HEK293 (cell line): ENCODE measurements around the gene SLC26A1.
A peak's percentile ranks its signal among the peaks of the same experiment; 100 is the strongest.

Experiments
- CTCF ChIA-PET: fragments of 350-600 bp; formaldehyde crosslinking; extraction: SDS; loops from one replicate; lab custom pipeline; 2021; ENCODE audit warnings: antibody characterized with exemption; lab: Yijun Ruan, JAX
- POLR2A ChIA-PET: fragments of 300-600 bp; formaldehyde crosslinking; extraction: SDS; loops from one replicate; lab custom pipeline; 2020; ENCODE audit warnings: antibody characterized with exemption, inconsistent platforms; lab: Yijun Ruan, JAX
- H3K27ac ChIP-seq: fragments of 200-500 bp; sonication (Bioruptor generic); 2 replicates; pipeline ENCODE4 v1.5.1; 2014; ENCODE audit warnings: low read depth, low read length, control low read depth, inconsistent platforms; ENCODE audit errors: extremely low read depth
- H3K36me3 ChIP-seq, 2 experiments: fragments of 200-500 bp in 1 of 2; sonication (Bioruptor generic) in 1 of 2; 1 replicate in 1 of 2; 2 replicates in 1 of 2; pipeline ENCODE4 v1.5.1; 2014 to 2017; ENCODE audit warnings: inconsistent platforms in 2 of 2, low read length in 2 of 2; ENCODE audit not compliant: control insufficient read depth in 2 of 2, insufficient read depth in 1 of 2
- H3K4me1 ChIP-seq: fragments of 200-500 bp; sonication (Bioruptor generic); 2 replicates; pipeline ENCODE4 v1.5.1; 2014; ENCODE audit warnings: mild to moderate bottlenecking, low read length, inconsistent platforms; ENCODE audit not compliant: control insufficient read depth, insufficient read depth
- H3K4me3 ChIP-seq: 2 replicates; pipeline ENCODE4 v1.5.1; 2011; ENCODE audit warnings: low read depth, mild to moderate bottlenecking, control low read depth, low read length, moderate library complexity
- H3K9me3 ChIP-seq: fragments of 200-500 bp; sonication (Bioruptor generic); 2 replicates; pipeline ENCODE4 v1.5.1; 2014; ENCODE audit warnings: low read depth, low read length, inconsistent platforms; ENCODE audit not compliant: control insufficient read depth, insufficient read depth
- BCL11A ChIP-seq: fragments of 450-650 bp; formaldehyde crosslinking; IDR thresholded peaks from 2 replicates; pipeline ENCODE4 v1.5.1; 2016; ENCODE audit warnings: low read depth, missing biosample characterization, missing genetic modification characterization
- HOXA7 ChIP-seq: sonication (generic); formaldehyde crosslinking; IDR thresholded peaks from 2 replicates; pipeline ENCODE4 v1.8.1; 2022; ENCODE audit warnings: missing genetic modification reagents, borderline replicate concordance
- ZEB2 ChIP-seq: fragments of 450-650 bp; formaldehyde crosslinking; IDR thresholded peaks from 2 replicates; pipeline ENCODE4 v1.5.1; 2016; ENCODE audit warnings: missing biosample characterization, missing genetic modification characterization
- ZFP41 ChIP-seq: fragments of 450-650 bp; formaldehyde crosslinking; IDR thresholded peaks from 2 replicates; pipeline ENCODE4 v1.5.1; 2016; ENCODE audit warnings: missing biosample characterization, missing genetic modification characterization, borderline replicate concordance
- ZNF10 ChIP-seq: fragments of 450-650 bp; formaldehyde crosslinking; IDR thresholded peaks from 2 replicates; pipeline ENCODE4 v1.5.1; 2017; ENCODE audit warnings: missing biosample characterization, missing genetic modification characterization
- ZNF133 ChIP-seq: fragments of 450-650 bp; formaldehyde crosslinking; IDR thresholded peaks from 2 replicates; pipeline ENCODE4 v1.5.1; 2016; ENCODE audit warnings: missing biosample characterization, missing genetic modification characterization
- ZNF138 ChIP-seq: fragments of 450-650 bp; formaldehyde crosslinking; IDR thresholded peaks from 2 replicates; pipeline ENCODE4 v1.5.1; 2016; ENCODE audit warnings: missing biosample characterization, missing genetic modification characterization, borderline replicate concordance
- ZNF169 ChIP-seq: fragments of 450-650 bp; formaldehyde crosslinking; IDR thresholded peaks from 2 replicates; pipeline ENCODE4 v1.5.1; 2016; ENCODE audit warnings: missing biosample characterization, missing genetic modification characterization
- ZNF174 ChIP-seq: fragments of 450-650 bp; formaldehyde crosslinking; IDR thresholded peaks from 2 replicates; pipeline ENCODE4 v1.5.0; 2017; ENCODE audit warnings: missing biosample characterization, mild to moderate bottlenecking, missing genetic modification characterization
- ZNF501 ChIP-seq: fragments of 450-650 bp; formaldehyde crosslinking; IDR thresholded peaks from 2 replicates; pipeline ENCODE4 v1.5.1; 2016; ENCODE audit warnings: missing biosample characterization, missing genetic modification characterization
- ZNF510 ChIP-seq: fragments of 450-650 bp; formaldehyde crosslinking; IDR thresholded peaks from 2 replicates; pipeline ENCODE4 v1.5.1; 2018; ENCODE audit warnings: mild to moderate bottlenecking, missing genetic modification characterization, missing biosample characterization; ENCODE audit not compliant: insufficient replicate concordance
- ZNF623 ChIP-seq: fragments of 450-650 bp; formaldehyde crosslinking; IDR thresholded peaks from 2 replicates; pipeline ENCODE4 v1.5.1; 2016; ENCODE audit warnings: missing biosample characterization, missing genetic modification characterization
- ZNF629 ChIP-seq: fragments of 450-650 bp; formaldehyde crosslinking; IDR thresholded peaks from 2 replicates; pipeline ENCODE4 v1.5.1; 2017; ENCODE audit warnings: missing biosample characterization, missing genetic modification characterization
- TF ChIP-seq, protein P1 (sequence below): fragments of 450-650 bp; formaldehyde crosslinking; IDR thresholded peaks from 2 replicates; pipeline ENCODE4 v1.5.1; 2016; ENCODE audit warnings: missing biosample characterization, missing genetic modification characterization
- TF ChIP-seq, protein P2 (sequence below): fragments of 450-650 bp; formaldehyde crosslinking; IDR thresholded peaks from 2 replicates; pipeline ENCODE4 v1.5.1; 2016; ENCODE audit warnings: missing biosample characterization, missing genetic modification characterization
- TF ChIP-seq, protein P3 (sequence below): fragments of 450-650 bp; formaldehyde crosslinking; IDR thresholded peaks from 2 replicates; pipeline ENCODE4 v1.5.1; 2016; ENCODE audit warnings: missing biosample characterization, missing genetic modification characterization
- TF ChIP-seq, protein P4 (sequence below): sonication (generic); formaldehyde crosslinking; IDR thresholded peaks from 2 replicates; pipeline ENCODE4 v1.8.1; 2022; ENCODE audit warnings: mild to moderate bottlenecking, moderate library complexity, missing genetic modification reagents
- TF ChIP-seq, protein P5 (sequence below): fragments of 450-650 bp; formaldehyde crosslinking; IDR thresholded peaks from 2 replicates; pipeline ENCODE4 v1.5.1; 2016; ENCODE audit warnings: missing biosample characterization, missing genetic modification characterization

Gene SLC26A1

DNA sequence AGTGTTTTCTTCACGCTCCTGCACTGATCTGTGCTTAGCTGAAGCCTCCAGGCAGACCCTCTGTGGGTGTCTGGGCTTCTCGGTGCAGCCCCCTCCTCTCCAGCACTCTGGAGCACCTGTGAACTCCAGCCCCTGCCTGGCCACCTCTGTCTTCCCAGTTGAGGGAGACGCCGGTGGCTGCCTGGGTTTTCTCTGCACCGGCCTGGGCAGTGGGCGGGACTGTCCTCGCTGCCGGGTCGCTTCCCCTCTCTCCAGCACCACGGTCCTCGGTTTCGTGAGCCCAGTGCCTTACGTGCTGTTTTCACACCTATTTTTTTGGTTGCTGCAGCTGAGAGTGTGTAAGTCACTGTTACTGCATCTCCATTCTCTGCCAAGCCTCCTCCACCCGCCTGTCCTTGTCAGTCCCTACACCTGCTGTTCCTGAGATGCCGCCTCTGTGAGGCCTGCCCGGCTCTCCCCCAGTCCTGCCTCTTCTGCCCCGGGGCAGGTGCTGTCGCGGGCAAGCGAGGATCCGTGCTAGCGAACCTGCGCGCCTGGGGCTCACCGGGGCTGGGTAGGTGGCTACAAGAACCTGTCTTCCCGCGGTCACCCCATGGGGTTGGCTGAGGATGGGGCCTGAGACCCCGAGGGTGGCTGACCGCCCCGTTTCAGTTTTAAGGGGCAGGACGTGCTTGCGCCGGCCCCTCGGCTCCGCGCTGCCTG, 15.8 kb upstream of the SLC26A1 start (continued):
- TF ChIP-seq, protein P1, sequence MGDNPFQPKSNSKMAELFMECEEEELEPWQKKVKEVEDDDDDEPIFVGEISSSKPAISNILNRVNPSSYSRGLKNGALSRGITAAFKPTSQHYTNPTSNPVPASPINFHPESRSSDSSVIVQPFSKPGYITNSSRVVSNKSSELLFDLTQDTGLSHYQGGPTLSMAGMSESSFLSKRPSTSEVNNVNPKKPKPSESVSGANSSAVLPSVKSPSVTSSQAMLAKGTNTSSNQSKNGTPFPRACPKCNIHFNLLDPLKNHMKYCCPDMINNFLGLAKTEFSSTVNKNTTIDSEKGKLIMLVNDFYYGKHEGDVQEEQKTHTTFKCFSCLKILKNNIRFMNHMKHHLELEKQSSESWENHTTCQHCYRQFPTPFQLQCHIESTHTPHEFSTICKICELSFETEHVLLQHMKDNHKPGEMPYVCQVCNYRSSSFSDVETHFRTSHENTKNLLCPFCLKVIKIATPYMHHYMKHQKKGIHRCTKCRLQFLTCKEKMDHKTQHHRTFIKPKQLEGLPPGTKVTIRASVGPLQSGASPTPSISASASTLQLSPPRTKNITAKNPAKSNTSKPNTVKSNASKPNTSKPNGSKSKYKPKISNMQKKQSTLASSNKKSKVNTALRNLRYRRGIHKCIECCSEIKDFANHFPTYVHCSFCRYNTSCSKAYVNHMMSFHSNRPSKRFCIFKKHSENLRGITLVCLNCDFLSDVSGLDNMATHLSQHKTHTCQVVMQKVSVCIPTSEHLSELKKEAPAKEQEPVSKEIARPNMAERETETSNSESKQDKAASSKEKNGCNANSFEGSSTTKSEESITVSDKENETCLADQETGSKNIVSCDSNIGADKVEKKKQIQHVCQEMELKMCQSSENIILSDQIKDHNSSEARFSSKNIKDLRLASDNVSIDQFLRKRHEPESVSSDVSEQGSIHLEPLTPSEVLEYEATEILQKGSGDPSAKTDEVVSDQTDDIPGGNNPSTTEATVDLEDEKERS (tag by site-specific recombination): no peak
- TF ChIP-seq, protein P2, sequence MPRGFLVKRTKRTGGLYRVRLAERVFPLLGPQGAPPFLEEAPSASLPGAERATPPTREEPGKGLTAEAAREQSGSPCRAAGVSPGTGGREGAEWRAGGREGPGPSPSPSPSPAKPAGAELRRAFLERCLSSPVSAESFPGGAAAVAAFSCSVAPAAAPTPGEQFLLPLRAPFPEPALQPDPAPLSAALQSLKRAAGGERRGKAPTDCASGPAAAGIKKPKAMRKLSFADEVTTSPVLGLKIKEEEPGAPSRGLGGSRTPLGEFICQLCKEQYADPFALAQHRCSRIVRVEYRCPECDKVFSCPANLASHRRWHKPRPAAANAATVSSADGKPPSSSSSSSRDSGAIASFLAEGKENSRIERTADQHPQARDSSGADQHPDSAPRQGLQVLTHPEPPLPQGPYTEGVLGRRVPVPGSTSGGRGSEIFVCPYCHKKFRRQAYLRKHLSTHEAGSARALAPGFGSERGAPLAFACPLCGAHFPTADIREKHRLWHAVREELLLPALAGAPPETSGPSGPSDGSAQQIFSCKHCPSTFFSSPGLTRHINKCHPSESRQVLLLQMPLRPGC (tag by site-specific recombination): no peak

DNA sequence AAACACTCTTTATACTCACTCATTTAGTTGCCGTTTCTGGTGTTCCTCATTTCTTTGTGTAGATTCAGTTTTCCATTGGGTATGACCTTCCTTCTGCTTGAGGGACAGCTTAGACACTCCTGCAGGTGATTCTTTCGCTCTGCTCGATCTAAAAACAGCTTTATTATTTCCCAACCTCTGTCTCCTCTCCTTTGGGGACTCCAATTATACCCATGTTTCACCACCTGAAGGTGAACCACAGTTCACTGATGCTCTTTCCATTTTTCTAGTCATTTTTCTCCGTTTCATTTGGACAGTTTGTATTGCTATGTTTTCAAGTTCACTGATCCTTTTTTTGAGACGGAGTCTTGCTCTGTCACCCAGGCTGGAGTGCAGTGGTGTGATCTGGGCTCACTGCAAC, 13.7 kb upstream of the SLC26A1 start:
- CTCF ChIA-PET: no interaction called here
- no peak overlapping the region for H3K27ac ChIP-seq
- no peak overlapping the region for H3K4me3 ChIP-seq
- TF ChIP-seq ZNF174 (tag by site-specific recombination) (no peak), ZNF133 (tag by site-specific recombination) (peak; percentile 96), ZNF501 (tag by site-specific recombination) (no peak)
- H3K36me3 ChIP-seq: no peaks in the 10 kb centered on the region
- POLR2A ChIA-PET: no interaction called here
- no peaks in the 10 kb centered on the region for H3K9me3 ChIP-seq
- no peaks in the 10 kb centered on the region; the same call in 1 of the 2 replicates for H3K4me1 ChIP-seq

DNA sequence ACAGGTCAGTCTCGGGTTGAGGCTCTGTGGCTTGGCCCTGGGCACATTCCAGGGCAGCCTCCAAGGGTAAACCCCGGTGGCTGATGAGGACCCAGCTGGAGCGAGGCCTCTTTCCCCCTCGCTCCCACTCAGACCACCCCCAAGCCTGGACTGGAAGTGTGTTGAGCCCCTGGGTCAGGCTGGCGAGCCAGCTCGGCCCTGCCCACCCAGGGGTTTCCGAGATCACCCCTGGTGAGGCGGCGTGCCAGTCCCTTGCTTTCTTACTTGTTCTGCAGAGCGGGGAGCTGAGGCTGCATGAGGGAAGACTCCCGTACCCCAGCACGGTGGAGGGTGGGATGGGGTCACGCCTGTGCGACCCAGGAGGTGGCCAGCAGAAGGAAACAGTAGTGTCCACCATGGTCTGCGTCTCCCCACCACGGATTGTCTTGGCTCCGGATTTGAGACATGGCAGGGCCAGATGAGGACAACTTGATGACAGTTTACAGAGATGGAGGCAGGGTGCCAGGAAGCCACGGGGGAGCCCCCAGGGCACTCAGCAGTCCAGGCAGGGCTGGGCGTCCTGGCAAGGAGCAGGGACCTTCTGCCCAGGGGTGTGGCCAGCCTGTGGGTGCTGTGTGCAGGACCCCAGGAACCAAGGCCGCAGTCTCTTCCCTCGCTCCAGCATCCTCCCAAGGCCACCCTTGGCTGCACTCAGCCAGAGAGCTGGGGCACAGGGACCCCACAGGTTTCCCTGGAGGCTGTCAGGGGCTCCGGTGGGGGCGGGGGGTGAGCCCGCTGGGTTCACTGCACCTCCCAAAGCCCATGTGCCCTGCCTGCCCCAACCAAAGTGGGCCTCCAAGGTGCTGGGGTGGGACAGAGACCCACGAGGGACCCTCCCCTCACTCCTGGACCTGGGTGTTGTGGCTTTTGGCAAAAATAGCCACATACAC, 11.6 kb upstream of the SLC26A1 start:
- Histone ChIP-seq H3K4me3 (no peak overlapping the region), H3K4me1 (no peaks in the 10 kb centered on the region), H3K9me3 (no peaks in the 10 kb centered on the region), H3K27ac (no peak overlapping the region), H3K36me3 (no peaks in the 10 kb centered on the region)
- CTCF ChIA-PET: no interaction called here
- POLR2A ChIA-PET: no interaction called here
- TF ChIP-seq ZNF623 (tag by site-specific recombination) (no peak), BCL11A (tag by site-specific recombination) (no peak), ZNF510 (tag by site-specific recombination) (no peak), ZNF169 (tag by site-specific recombination) (no peak), ZNF629 (tag by site-specific recombination) (no peak), HOXA7 (no peak), ZEB2 (tag by site-specific recombination) (no peak), ZNF133 (tag by site-specific recombination) (no peak), ZNF10 (tag by site-specific recombination) (no peak), ZNF138 (tag by site-specific recombination) (no peak), ZFP41 (tag by site-specific recombination) (no peak)
- TF ChIP-seq, protein P3, sequence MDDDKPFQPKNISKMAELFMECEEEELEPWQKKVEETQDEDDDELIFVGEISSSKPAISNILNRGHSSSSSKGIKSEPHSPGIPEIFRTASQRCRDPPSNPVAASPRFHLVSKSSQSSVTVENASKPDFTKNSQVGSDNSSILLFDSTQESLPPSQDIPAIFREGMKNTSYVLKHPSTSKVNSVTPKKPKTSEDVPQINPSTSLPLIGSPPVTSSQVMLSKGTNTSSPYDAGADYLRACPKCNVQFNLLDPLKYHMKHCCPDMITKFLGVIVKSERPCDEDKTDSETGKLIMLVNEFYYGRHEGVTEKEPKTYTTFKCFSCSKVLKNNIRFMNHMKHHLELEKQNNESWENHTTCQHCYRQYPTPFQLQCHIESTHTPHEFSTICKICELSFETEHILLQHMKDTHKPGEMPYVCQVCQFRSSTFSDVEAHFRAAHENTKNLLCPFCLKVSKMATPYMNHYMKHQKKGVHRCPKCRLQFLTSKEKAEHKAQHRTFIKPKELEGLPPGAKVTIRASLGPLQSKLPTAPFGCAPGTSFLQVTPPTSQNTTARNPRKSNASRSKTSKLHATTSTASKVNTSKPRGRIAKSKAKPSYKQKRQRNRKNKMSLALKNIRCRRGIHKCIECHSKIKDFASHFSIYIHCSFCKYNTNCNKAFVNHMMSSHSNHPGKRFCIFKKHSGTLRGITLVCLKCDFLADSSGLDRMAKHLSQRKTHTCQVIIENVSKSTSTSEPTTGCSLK: no peak
- TF ChIP-seq, protein P4, sequence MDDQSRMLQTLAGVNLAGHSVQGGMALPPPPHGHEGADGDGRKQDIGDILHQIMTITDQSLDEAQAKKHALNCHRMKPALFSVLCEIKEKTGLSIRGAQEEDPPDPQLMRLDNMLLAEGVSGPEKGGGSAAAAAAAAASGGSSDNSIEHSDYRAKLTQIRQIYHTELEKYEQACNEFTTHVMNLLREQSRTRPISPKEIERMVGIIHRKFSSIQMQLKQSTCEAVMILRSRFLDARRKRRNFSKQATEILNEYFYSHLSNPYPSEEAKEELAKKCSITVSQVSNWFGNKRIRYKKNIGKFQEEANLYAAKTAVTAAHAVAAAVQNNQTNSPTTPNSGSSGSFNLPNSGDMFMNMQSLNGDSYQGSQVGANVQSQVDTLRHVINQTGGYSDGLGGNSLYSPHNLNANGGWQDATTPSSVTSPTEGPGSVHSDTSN (CRISPR knock-in tag): no peak
- TF ChIP-seq, protein P5, sequence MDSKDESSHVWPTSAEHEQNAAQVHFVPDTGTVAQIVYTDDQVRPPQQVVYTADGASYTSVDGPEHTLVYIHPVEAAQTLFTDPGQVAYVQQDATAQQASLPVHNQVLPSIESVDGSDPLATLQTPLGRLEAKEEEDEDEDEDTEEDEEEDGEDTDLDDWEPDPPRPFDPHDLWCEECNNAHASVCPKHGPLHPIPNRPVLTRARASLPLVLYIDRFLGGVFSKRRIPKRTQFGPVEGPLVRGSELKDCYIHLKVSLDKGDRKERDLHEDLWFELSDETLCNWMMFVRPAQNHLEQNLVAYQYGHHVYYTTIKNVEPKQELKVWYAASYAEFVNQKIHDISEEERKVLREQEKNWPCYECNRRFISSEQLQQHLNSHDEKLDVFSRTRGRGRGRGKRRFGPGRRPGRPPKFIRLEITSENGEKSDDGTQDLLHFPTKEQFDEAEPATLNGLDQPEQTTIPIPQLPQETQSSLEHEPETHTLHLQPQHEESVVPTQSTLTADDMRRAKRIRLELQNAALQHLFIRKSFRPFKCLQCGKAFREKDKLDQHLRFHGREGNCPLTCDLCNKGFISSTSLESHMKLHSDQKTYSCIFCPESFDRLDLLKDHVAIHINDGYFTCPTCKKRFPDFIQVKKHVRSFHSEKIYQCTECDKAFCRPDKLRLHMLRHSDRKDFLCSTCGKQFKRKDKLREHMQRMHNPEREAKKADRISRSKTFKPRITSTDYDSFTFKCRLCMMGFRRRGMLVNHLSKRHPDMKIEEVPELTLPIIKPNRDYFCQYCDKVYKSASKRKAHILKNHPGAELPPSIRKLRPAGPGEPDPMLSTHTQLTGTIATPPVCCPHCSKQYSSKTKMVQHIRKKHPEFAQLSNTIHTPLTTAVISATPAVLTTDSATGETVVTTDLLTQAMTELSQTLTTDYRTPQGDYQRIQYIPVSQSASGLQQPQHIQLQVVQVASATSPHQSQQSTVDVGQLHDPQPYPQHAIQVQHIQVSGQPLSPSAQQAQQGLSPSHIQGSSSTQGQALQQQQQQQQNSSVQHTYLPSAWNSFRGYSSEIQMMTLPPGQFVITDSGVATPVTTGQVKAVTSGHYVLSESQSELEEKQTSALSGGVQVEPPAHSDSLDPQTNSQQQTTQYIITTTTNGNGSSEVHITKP: no peak
